Measurements from ENCODE around the gene ELANE.
A peak's percentile ranks its signal among the peaks of the same experiment; 100 is the strongest.

ELANE gene

GRCh38 chr19:902446-903226 is 50.5 kb downstream of the ELANE start:
- POLR2A ChIA-PET = no interaction called here

GRCh38 chr19:903266-903797 is 51.2 kb downstream of the ELANE start:
- ChIA-PET POLR2A (no interaction called here), CTCF (no interaction called here)
- TF ChIP-seq TARDBP (IDR thresholded peaks at IDR 0.05) (no peak), SP1 (IDR thresholded peaks at IDR 0.05) (no peak), PKNOX1 (IDR thresholded peaks at IDR 0.05) (peak; percentile 85)
- DNase-seq (ENCODE audit: extremely low spot score) = no peak

More at GRCh38 chr19:902446-903226, 50.5 kb downstream of the ELANE start:
- CTCF ChIA-PET = no interaction called here
- DNase-seq (ENCODE audit: extremely low spot score) = no peak
- TF ChIP-seq ARNT (IDR thresholded peaks at IDR 0.05) (no peak), CTBP1 (IDR thresholded peaks at IDR 0.05; ENCODE audit: borderline replicate concordance) (no peak)

- POLR2A ChIA-PET = no interaction called here
- no peak for DNase-seq (ENCODE audit: extremely low spot score)
- CTCF ChIA-PET = no interaction called here
- no peak for TF ChIP-seq CTBP1 (IDR thresholded peaks at IDR 0.05; ENCODE audit: borderline replicate concordance)
- TF ChIP-seq PKNOX1 (IDR thresholded peaks at IDR 0.05) = no peak
- TF ChIP-seq ELF4 (IDR thresholded peaks at IDR 0.05) = no peak
- no peak for TF ChIP-seq SP1 (IDR thresholded peaks at IDR 0.05)
- TF ChIP-seq TARDBP (IDR thresholded peaks at IDR 0.05) = no peak
- TF ChIP-seq LEF1 (IDR thresholded peaks at IDR 0.05; ENCODE audit: borderline replicate concordance) = no peak
- TF ChIP-seq L3MBTL2 (conservative IDR thresholded peaks at IDR 0.05) = no peak
- no peak for TF ChIP-seq HDGF (IDR thresholded peaks at IDR 0.05; ENCODE audit: borderline replicate concordance)
- no peak for TF ChIP-seq SUZ12 (IDR thresholded peaks at IDR 0.05)
- TF ChIP-seq ARNT (IDR thresholded peaks at IDR 0.05) = no peak
- no peak for TF ChIP-seq NFRKB (IDR thresholded peaks at IDR 0.05)
- TF ChIP-seq FOXK2 (IDR thresholded peaks at IDR 0.05) = no peak
- TF ChIP-seq ZNF384 (IDR thresholded peaks at IDR 0.05) = no peak
- TF ChIP-seq FOXM1 (IDR thresholded peaks at IDR 0.05; ENCODE audit: borderline replicate concordance) = no peak
- no peak for TF ChIP-seq FOXA1 (IDR thresholded peaks at IDR 0.05)
- TF ChIP-seq BHLHE40 (IDR thresholded peaks at IDR 0.05; ENCODE audit: borderline replicate concordance) = no peak
Measured at GRCh38 chr19:904545-904944, 52.4 kb downstream of the ELANE start.
